ENCODE data around the gene SLC27A6. TPM values are rescaled to one million over a fixed set of nuclear protein-coding genes. Genes with fewer than 3 reads are reported as not detected.

SLC27A6 gene
- total and polyA plus RNA-seq, 10 donors: 0.06 to 1.2 (median 0.35) TPM; not detected in 6

DNA sequence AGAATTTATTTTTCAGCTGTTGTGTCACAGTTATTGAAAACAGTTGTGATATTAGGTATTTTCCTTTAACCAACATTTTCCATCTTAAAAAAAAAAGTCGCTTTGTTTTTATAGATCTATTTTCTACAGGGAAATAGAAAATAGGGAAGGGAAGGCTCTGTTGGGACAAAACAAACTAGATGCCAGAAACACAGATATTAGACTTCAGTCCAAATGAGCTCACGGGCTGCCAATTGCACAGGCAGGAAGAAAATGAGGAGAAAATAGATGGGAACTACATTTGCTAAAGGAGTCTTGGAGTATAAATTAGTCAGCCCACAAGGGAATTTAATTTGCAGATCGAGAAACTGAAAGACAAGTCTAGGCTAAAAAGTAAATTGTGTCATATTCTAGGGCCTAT lies 107.8 kb downstream of the SLC27A6 start:
- intact Hi-C loops (cut with DNase I; ENCODE audit: low total_unique reads): no loop called here
- H3K4me1 ChIP-seq: no peaks in the 10 kb centered on the region
- 79 to 91% (median 85%) methylated on average over 3 of the region's 3 CpGs for WGBS, 5 donors
- TF ChIP-seq POLR2AphosphoS5 (IDR thresholded peaks at IDR 0.05) (no peak), POLR2A (IDR thresholded peaks at IDR 0.05) (no peak)
- TF ChIP-seq, protein P1, sequence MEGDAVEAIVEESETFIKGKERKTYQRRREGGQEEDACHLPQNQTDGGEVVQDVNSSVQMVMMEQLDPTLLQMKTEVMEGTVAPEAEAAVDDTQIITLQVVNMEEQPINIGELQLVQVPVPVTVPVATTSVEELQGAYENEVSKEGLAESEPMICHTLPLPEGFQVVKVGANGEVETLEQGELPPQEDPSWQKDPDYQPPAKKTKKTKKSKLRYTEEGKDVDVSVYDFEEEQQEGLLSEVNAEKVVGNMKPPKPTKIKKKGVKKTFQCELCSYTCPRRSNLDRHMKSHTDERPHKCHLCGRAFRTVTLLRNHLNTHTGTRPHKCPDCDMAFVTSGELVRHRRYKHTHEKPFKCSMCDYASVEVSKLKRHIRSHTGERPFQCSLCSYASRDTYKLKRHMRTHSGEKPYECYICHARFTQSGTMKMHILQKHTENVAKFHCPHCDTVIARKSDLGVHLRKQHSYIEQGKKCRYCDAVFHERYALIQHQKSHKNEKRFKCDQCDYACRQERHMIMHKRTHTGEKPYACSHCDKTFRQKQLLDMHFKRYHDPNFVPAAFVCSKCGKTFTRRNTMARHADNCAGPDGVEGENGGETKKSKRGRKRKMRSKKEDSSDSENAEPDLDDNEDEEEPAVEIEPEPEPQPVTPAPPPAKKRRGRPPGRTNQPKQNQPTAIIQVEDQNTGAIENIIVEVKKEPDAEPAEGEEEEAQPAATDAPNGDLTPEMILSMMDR (IDR thresholded peaks at IDR 0.05 in 8 of 11, conservative IDR thresholded peaks at IDR 0.05 in 3 of 11): no peak
- no peaks in the 10 kb centered on the region for H3K36me3 ChIP-seq
- H3K27me3 ChIP-seq (replicated peaks in 1 of 7): peaks cover 0 to 7% (median 0%) of the 10 kb centered on the region in 7 donors
- no peak overlapping the region for H3K4me3 ChIP-seq
- H3K9me3 ChIP-seq: no peaks in the 10 kb centered on the region
- H3K27ac ChIP-seq: no peak overlapping the region
- no peak for DNase-seq

DNA sequence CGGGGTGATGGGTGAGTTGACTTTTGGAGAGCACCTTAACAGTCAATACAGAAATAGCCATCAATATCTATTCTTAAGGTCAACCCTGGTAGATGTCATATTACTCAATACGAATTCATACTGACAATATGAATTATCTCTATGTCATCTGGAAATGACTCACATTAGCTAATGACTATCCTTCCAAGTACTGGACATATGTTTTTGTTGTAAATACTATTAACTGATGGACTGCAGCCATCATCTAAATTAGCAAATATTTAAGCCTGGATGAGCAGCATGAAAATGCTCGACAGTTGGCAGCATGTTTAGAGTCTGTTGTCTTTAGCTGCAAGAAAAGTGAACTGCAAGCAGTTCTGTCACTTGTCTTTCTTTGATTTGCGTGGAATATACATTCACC lies 109.6 kb downstream of the SLC27A6 start:
- H3K27me3 ChIP-seq (replicated peaks in 1 of 7): peaks cover 0 to 7% (median 0%) of the 10 kb centered on the region in 7 donors
- intact Hi-C loops (cut with DNase I; ENCODE audit: low total_unique reads): no loop called here
- TF ChIP-seq, protein P1 (IDR thresholded peaks at IDR 0.05 in 8 of 11, conservative IDR thresholded peaks at IDR 0.05 in 3 of 11): no peak
- no peak for TF ChIP-seq POLR2AphosphoS5 (IDR thresholded peaks at IDR 0.05)
- no peak for TF ChIP-seq POLR2A (IDR thresholded peaks at IDR 0.05)
- H3K4me3 ChIP-seq: no peak overlapping the region
- no peak overlapping the region for H3K27ac ChIP-seq
- DNase-seq: no peak
- H3K9me3 ChIP-seq: no peaks in the 10 kb centered on the region
- 74 to 86% (median 83%) methylated on average over 4 of the region's 4 CpGs for WGBS, 5 donors
- no peaks in the 10 kb centered on the region for H3K4me1 ChIP-seq
- H3K36me3 ChIP-seq: no peaks in the 10 kb centered on the region

DNA sequence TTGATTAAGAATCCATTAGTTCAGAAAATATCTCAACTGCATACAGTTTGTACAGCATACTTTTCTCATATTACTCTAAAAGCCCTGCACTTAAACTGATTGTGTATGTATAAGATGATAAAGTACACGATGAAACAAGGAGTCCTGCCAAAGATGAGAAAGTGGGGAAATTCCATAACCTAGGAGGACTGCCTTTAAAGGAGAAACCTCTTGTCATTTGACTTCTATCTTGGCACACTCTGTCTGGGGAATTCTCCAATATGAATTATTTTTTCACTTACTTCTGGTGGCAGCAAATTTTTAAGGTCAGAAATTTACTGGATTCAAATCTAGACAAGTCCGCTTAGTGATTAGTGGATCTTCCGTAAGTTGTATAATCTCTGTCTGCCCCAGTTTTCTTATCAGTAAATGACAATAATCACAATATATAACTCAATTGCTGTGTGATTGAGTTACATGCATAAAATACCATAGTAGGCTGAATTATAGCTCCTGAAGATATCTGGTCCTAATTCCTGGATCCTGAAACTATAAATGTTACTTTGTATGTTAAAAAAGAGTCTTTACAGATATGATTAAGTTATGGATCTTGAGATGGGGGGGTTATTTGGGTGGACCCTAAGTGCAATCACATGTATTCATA lies 112.3 kb downstream of the SLC27A6 start:
- TF ChIP-seq, protein P1 (IDR thresholded peaks at IDR 0.05 in 8 of 11, conservative IDR thresholded peaks at IDR 0.05 in 3 of 11): no peak
- TF ChIP-seq POLR2AphosphoS5 (IDR thresholded peaks at IDR 0.05): no peak
- no peak for TF ChIP-seq POLR2A (IDR thresholded peaks at IDR 0.05)
- H3K4me3 ChIP-seq: no peak overlapping the region
- H3K27ac ChIP-seq: no peak overlapping the region
- intact Hi-C loops (cut with DNase I; ENCODE audit: low total_unique reads): no loop called here
- 70 to 86% (median 79%) methylated on average over 3 of the region's 3 CpGs for WGBS, 5 donors
- DNase-seq: no peak
- no peaks in the 10 kb centered on the region for H3K36me3 ChIP-seq
- H3K9me3 ChIP-seq: no peaks in the 10 kb centered on the region
- peaks cover 0 to under 1% (median 0%) of the 10 kb centered on the region in 7 donors for H3K27me3 ChIP-seq (replicated peaks in 1 of 7)
- H3K4me1 ChIP-seq: no peaks in the 10 kb centered on the region

DNA sequence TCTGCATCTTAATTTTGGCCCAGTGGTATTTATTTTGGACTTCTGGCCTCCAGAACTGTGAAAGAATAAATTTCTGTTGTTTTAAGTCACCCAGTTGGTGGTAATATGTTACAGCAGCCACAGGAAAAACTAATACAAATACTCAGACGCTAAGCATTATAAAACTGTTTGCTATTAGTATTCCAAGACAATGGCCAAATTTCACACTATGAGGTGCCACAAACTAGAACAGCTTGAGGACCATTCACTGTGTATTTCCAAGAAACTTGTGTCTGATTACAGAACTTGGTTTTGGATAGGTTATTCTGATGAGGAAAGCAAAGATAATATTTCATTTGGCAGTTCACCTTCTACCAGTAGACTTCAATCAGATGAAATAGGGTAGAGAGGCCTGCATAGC lies 113.0 kb downstream of the SLC27A6 start:
- no peak overlapping the region for H3K4me3 ChIP-seq
- H3K36me3 ChIP-seq: no peaks in the 10 kb centered on the region
- WGBS, 5 donors: 66 to 84% (median 77%) methylated on average over 1 of the region's 1 CpG
- H3K27ac ChIP-seq: no peak overlapping the region
- no peaks in the 10 kb centered on the region for H3K9me3 ChIP-seq
- TF ChIP-seq, protein P1 (IDR thresholded peaks at IDR 0.05 in 8 of 11, conservative IDR thresholded peaks at IDR 0.05 in 3 of 11): no peak
- TF ChIP-seq POLR2AphosphoS5 (IDR thresholded peaks at IDR 0.05): no peak
- TF ChIP-seq POLR2A (IDR thresholded peaks at IDR 0.05): no peak
- intact Hi-C loops (cut with DNase I; ENCODE audit: low total_unique reads): no loop called here
- no peaks in the 10 kb centered on the region for H3K27me3 ChIP-seq (replicated peaks in 1 of 7)
- no peaks in the 10 kb centered on the region for H3K4me1 ChIP-seq
- no peak for DNase-seq
